GM21447 (cell line): ENCODE measurements around the gene SNX14.

Experiments
- ATAC-seq: cut with Tn5 transposase; IDR thresholded peaks from one replicate; pipeline ENCODE4 v1.9.1; 2021; ENCODE audit not compliant: unreplicated experiment

Gene SNX14

GRCh38 chr6:85516168-85516567 is 77.5 kb downstream of the SNX14 start:
- ATAC-seq, result no peak

DNA sequence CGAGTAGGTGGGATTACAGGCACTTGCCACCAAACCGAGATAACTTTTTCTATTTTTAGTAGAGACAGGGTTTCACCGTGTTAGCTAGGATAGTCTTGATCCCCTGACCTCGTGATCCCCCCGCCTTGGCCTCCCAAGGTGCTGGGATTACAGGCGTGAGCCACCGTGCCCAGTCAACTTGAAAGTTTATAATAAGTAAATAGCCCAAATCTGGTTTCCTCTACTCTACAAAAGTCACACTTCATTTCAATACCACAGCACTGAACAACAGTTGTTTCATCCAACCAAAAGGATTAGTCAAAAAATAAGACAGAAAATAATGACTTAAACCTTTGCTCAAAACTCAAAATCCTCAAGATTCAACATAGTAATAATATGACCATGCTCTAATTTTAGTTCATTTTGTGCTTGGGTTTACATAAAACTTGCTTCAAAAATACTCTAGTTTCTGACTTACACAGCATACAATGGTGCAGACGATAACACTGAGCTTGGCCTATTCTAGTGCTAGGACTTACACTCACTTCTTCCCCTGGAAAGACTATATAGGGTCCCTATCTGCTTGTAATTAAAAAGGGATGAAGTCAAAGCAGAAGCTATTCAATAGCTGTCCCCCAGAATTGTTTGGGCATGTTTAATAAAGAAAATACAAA is 87.1 kb downstream of the SNX14 start:
- ATAC-seq, result no peak

DNA sequence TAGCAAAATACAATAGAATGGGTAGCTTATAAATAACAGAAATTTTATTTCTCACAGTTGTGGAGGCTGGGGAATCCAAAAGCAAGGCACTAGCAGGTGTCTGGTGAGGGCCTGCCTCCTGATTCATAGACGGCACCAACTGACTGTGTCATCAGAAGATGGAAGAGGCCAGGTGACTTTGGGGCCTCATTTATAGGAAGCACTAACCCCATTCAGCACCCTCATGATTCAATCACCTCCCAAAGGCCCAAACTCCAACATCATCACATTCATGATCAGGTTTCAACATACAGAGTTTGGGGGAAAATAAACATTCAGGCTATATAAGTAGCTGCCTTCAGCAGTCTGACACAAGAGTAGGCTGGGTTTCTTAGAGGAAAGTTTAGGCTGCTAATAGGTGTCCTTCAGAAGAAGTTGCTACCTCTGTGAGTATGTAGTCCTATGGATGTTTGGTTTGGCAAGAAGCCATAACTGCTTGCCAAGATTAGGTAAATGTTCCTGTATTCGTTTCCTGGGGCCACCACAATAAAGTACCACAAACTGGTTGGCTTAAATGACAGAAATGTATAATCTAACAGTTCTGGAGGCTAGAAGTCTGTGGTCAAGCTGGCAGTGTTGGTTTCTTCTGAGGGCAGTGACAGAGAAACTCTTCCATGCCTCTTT is 94.9 kb downstream of the SNX14 start:
- no peak for ATAC-seq

- ATAC-seq, result no peak
Observed at GRCh38 chr6:85496856-85497255, 96.8 kb downstream of the SNX14 start.

DNA sequence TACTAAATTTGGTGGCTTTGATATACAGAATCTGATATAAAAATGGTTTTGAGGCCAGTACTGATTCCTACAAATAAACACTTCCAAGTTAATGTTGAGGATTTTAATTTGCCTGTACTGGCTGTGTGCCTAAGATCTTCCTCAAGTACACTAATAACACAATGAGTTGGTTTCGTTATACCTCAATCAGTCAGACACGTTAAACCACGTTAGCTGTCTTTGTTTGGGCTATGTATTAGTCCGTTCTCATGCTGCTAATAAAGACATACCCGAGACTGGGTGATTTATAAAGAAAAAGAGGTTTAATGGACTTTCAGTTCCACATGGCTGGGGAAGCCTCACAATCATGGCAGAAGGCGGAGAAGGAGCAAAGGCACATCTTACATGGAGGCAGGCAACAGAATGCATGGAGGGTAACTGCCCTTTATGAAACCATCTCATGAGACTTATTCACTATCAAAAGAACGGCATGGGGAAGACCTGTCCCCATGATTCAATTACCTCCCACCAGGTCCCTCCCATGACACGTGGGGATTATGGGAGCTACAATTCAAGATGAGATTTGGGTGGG is 97.6 kb downstream of the SNX14 start:
- no peak for ATAC-seq

GRCh38 chr6:85494547-85495536 is 98.8 kb downstream of the SNX14 start:
- no peak for ATAC-seq

GRCh38 chr6:85493389-85493788 is 100.3 kb downstream of the SNX14 start:
- no peak for ATAC-seq

DNA sequence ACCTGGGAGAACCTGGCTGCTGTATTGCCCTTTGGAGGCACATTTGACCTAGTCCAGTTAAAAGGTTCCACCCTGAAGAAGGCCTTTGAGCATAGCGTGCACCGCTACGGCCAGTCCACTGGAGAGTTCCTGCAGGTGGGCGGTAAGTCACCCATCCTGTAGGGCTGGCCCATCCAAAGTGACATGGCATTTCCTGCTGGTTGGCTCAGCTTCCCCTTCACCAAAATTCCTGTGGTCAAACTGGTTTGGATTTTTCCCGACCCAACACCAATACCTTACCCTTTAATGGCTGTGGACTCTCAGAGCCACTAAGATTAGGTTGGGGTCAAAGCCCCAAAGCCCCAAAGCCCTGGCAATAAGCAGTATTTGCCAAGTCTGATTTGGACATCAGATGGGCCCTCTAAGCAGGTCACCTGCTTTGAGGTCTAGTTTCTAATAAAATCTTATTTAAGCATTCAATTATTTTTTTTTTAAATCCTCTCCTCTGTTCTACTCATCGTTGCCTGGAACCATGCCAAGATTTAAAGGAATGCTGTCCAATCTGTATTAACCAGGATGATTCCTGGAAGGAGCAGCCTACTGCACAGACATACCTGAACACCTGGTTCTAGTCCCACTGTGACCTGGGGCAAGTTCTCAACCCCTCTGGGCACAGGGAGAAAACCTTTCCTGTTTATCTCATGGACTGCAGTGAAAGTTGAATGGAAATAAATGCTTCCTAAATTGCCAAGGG is 103.0 kb downstream of the SNX14 start:
- no peak for ATAC-seq

- ATAC-seq, result no peak
Observed at GRCh38 chr6:85484948-85485347, 108.7 kb downstream of the SNX14 start.

- no peak for ATAC-seq
Observed at GRCh38 chr6:85483846-85484245, 109.8 kb downstream of the SNX14 start.

GRCh38 chr6:85482905-85483700 is 110.6 kb downstream of the SNX14 start:
- ATAC-seq, result peak; percentile 94

DNA sequence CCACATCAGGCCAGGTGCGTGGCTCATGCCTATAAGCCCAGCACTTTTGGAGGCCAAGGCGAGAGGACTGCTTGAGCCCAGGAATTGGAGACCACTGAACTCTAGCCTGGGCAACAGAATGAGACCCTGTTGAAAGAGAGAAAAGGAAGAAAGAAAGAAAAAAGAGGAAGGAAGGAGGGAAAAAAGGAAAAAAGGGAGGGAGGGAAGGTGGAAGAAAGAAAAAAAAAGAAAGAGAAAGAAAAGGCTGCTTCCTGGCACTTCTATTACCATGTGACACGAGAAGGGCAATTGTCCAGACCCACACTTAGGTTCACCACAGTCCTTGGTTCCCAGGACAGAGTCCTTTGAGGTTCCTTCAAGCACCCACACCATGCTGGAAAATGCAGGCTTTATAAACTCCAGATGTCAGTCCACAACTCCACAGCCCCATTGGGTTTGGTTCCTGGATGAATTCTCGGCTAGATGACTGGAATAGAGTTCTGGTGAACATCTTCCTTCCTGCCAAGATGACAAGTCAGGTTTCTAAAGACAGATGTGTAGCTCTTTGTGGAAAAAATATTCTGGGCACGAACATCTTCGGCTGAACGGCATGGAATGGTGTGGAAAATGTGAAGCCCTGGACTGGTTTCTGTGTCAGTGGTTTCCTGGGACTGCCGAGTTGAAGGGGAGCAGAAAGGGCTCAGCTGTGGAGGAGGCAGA is 111.3 kb downstream of the SNX14 start:
- ATAC-seq, result no peak

DNA sequence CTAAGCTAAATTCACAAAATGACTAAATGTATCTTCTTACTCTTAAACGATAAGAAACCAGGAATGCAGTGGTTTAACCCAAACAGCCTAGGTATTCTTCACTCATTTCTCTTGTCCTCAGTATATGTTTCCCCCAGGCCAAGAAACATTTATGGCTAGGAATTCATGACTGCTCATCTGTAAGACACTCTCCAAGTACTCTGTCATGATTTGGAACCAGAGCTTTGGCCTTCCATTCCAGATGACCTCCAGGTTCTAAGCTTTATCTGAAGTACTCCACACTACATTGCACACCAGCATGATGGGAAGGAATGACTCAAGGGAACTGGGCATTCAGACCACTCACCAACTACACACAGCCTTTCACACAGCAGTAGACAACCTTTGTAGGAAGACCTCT is 114.5 kb downstream of the SNX14 start:
- ATAC-seq, result no peak

GRCh38 chr6:85476532-85476931 is 117.1 kb downstream of the SNX14 start:
- no peak for ATAC-seq

GRCh38 chr6:85473748-85474147 is 119.9 kb downstream of the SNX14 start:
- ATAC-seq, result no peak

GRCh38 chr6:85472744-85473143 is 120.9 kb downstream of the SNX14 start:
- no peak for ATAC-seq

- ATAC-seq, result no peak
Observed at GRCh38 chr6:85470023-85470410, 123.6 kb downstream of the SNX14 start.

GRCh38 chr6:85469276-85470022 is 124.2 kb downstream of the SNX14 start:
- ATAC-seq, result no peak

GRCh38 chr6:85468326-85468725 is 125.3 kb downstream of the SNX14 start:
- no peak for ATAC-seq
